OCI-LY1 (cell line): ENCODE data around the gene TCL1B.

Experiments used
- CTCF ChIP-seq: fragments of 200-600 bp; sonication (generic), shearing (Covaris generic); IDR thresholded peaks from 2 replicates; pipeline ENCODE4 v1.5.1; 2017; ENCODE audit warnings: mild to moderate bottlenecking, antibody characterized with exemption, low read length, moderate library complexity, mixed read lengths
- EZH2 ChIP-seq: fragments of 200-600 bp; sonication (generic), shearing (Covaris generic); IDR thresholded peaks from 2 replicates; pipeline ENCODE4 v1.8.0; 2017; ENCODE audit warnings: borderline replicate concordance, mixed run types, mild to moderate bottlenecking, antibody characterized with exemption, low read length, moderate library complexity, mixed read lengths

GRCh38 chr14:95645389-95645996, 40.7 kb upstream of the TCL1B start:
- TF ChIP-seq CTCF (no peak), EZH2 (no peak)
